HG02884 (cell line): ENCODE measurements around the gene ALLC.

Experiments used
- ATAC-seq: cut with Tn5 transposase; IDR thresholded peaks from one replicate; pipeline ENCODE4 v1.9.1; 2021; ENCODE audit warnings: mild to moderate bottlenecking, moderate library complexity; ENCODE audit not compliant: unreplicated experiment

Gene ALLC

DNA sequence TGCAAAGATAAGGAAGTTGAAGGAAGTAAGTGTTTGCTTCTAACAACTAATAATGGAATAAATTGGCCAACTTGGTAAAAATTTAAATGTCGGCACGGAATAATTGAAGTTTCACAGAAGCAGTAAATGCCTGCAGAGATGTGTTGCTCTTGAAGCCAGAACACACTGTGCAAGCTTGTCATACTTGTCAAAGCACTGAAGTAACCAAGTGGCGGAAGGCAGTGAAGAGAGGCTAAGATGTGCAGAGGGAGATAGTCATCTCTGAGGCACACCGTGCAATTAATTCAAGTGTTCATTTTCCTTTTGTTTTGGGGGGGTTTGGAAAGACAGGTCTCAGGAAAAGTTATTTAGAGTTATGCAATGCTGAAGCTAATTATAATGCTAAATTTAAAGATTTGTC, 50.6 kb downstream of the ALLC start:
- ATAC-seq = no peak

GRCh38 chr2:3709225-3709624, 51.2 kb downstream of the ALLC start:
- no peak for ATAC-seq

DNA sequence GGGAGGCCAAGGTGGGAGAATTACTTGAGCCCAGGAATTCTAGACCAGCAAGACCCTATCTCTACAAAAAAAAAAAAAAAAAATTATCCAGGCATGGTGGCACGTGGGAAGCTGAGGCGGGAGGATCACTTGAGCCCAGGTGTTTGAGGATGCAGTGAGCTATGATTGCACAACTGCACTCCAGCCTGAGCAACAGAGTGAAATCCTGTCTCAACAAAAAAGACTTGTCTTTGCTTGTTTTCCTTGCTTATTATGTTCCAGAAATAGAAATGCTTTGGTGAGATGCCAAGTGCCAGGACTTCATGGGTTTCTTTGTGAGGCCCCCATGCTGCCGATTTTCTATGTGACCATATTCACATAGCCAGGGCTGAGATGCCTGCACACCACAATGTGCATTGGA, 54.4 kb downstream of the ALLC start:
- no peak for ATAC-seq

GRCh38 chr2:3712831-3713503, 55.0 kb downstream of the ALLC start:
- no peak for ATAC-seq

DNA sequence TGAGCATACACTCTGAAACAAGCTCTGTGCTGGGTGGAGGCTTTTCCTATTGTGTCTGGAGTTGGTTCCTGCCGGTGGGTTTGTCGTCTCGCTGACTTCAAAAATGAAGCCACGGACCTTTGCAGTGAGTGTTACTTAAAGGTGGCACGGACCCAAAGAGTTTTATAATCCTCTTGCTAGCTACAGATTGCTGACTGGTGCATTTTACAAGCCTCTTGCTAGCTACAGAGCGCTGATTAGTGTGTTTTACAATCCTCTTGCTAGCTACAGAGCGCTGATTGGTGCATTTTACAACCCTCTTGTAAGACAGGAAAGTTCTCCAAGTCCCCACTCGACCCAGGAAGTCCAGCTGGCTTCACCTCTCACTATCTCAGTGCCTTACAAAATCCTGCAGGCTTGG, 60.7 kb downstream of the ALLC start:
- ATAC-seq = no peak

- ATAC-seq = no peak
Measured at GRCh38 chr2:3725002-3725401, 67.0 kb downstream of the ALLC start.

- ATAC-seq = no peak
Measured at GRCh38 chr2:3725458-3726250, 67.7 kb downstream of the ALLC start.

DNA sequence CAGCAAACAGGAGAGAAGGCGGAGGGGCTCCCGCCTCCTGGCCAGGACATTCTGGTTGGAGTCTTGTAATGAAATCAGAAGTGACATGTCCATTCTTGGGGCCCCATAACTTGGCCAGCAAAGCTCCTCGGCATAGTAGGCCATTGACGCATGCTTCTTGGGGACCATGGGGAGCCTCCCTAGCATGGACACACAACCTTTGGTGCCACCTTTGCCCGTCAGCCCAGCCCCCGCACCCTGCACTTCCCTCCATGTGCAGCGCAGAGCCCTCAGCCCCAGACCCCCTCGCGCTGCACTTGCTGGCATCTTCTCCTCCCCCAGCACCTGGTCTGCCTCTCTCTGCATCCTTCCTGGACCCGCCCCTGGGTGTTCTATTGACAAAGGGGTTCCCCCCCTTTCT, 68.5 kb downstream of the ALLC start:
- no peak for ATAC-seq

GRCh38 chr2:3727397-3728045, 69.5 kb downstream of the ALLC start:
- ATAC-seq = no peak

DNA sequence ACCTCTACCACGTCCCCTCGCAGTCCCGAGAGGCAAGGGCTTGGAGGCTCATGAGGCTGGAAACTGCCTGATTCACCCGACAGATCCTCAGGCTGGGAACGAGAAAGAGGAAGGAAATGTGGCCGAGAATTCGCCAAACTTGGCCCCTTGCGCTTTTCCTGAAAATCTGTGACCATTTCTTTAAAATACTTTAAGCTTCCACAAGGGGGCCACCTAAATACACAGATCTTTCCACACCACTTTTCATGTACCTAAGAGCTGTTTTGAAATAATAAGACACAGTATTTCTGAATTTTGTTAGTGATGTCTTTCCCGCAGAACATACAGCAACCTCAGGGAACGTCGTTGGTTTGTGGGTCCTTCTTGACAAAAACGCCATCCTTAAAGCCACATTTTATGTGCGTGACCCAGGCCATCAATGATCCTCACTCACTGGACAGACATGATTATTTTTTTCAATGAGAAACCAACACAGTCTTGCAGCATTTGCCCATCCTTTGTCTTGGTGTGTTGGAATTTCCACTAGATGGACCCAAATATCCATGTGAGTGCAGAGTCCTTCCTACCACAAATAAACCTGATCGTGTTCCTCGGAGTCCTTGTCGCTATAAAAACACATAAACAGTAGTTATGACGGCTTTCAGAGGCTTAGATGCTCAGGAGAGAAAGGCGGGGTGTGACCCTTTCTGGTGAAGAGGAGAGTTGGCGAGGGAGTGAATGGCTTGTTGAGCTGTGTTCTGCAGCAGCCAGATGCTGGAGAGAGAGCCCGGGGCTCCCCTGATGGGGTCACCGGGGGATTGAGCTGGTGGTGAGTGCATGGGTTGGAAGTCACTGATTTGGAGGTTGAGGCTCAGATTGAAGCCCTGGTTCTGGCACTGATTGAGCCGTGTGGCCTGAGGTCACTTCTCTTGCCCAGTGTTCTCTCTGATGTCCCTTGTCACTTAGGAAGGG, 70.4 kb downstream of the ALLC start:
- peak; percentile 64 for ATAC-seq

GRCh38 chr2:3729055-3729448, 71.1 kb downstream of the ALLC start:
- ATAC-seq = no peak

DNA sequence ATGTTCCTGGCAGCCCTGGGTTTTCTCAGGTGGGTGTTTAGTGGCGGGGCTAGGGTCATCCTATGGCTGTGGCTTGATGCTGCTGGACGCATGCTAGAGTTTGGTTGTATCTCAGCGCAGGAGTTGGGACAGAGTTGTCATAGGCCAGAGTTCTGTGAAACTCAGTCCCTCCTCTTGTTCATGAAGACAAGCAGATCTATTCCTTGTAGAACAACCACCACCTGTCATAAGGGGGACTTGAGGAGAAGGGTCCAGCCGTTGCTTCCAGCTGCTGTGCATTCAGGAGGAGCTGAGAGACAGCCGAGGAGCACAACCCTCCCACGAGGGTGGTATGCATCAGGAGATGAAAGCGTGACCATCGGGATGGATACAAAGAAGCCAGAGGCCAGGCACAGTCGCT, 71.8 kb downstream of the ALLC start:
- no peak for ATAC-seq

- ATAC-seq = no peak
Measured at GRCh38 chr2:3730646-3731045, 72.6 kb downstream of the ALLC start.

GRCh38 chr2:3731829-3732228, 73.8 kb downstream of the ALLC start:
- no peak for ATAC-seq

DNA sequence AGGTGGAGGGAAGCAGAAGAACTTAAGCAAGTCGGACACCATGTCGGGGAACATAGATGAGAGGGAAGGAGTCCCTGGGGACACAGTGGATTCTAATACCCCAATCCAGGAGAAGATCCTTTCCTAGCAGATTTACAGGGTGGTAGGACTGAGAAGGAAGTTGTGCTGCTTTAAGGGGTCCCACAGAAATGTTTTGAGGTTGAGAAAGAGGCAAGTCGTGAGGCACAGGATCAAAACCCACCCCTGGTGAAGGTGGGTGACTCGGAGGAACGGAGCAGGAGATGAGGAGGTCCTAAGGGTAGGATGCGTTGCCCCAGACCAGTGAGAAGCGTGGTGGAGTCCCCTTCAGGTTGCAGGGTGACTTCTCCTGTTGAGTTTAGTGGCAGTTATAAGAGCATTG, 78.1 kb downstream of the ALLC start:
- ATAC-seq = no peak

GRCh38 chr2:3737128-3737527, 79.1 kb downstream of the ALLC start:
- no peak for ATAC-seq

GRCh38 chr2:3738454-3738853, 80.5 kb downstream of the ALLC start:
- ATAC-seq = peak; percentile 66

DNA sequence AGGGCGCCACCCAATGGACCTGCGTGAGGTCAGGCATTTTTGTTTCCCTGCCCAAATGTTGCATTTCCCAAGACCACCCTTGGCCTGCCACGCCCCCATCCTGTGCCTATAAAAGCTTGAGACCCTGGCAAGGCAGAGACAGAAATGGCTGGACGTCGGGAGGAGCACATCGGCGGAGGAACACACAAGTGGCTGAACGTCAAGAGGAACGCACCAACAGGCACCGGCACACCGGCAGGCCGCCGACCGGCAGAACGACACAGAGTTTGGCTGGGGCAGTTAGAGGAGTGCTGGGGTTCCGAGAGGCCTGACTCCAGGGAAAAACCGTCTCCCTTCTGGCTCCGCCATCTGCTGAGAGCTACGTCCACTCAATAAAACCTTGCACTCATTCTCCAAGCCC, 81.3 kb downstream of the ALLC start:
- ATAC-seq = no peak

- ATAC-seq = no peak
Measured at GRCh38 chr2:3741396-3741795, 83.4 kb downstream of the ALLC start.

DNA sequence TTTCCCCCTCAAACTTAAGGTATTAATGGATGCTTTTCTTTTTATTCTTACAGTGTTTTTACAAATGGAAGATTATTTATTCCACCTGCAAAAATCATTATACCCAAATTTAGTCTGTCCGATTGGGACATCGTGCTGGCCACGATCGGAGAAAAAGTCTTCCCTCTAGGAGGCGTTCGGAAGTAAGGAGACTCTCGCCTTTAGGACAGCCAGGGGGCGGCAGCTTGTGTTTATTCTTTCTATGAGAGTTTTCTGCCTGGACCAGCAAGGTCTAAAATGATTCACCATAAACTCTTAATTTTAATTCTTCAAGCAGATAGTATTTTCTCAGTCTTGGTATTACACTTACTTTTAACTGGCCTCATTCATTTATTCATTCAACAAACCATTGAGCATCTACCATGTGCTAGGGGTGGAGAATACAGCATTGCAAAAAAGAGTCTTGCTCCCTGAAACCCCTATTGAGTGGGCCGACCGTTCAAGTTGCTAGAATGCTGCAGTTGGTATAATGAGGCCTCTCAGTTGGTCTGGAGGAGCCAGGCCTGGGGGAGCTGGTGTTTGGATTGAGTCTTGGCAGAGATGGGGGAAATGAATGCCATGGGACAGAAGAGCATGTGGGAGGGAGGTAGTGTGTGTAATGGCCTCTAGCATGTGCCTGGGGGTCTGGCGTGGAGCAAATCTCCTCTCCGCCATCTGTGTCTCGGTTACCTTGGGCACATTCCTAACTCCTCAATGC, 84.0 kb downstream of the ALLC start:
- no peak for ATAC-seq
